ENCODE results near the gene ADAM23. TPM values are rescaled to one million over a fixed set of nuclear protein-coding genes. Genes with fewer than 3 reads are reported as not detected.
A peak's percentile ranks its signal among the peaks of the same experiment; 100 is the strongest.

ADAM23 gene
- total and polyA plus RNA-seq, 2 experiments from 2014 or later: 2.8 to 3.3 TPM

GRCh38 chr2:206435742-206436141 lies 7.6 kb upstream of the ADAM23 start:
- Histone ChIP-seq H3K4me1 (ENCODE audit: insufficient read depth) (no peaks in the 10 kb centered on the region), H3K79me2 (no peaks in the 10 kb centered on the region), H3K9me2 (replicated peaks; ENCODE audit: insufficient read depth) (no peaks in the 10 kb centered on the region), H3K4me2 (no peak overlapping the region), H3K9me3 (ENCODE audit: low read depth) (no peaks in the 10 kb centered on the region), H4K20me1 (ENCODE audit: insufficient read depth, poor library complexity, severe bottlenecking) (no peaks in the 10 kb centered on the region), H3K27ac (no peak overlapping the region), H2AFZ (no peak overlapping the region), H3K27me3 (peaks cover 24% of the 10 kb centered on the region), H3K36me3 (replicated peaks; ENCODE audit: insufficient read depth, low read depth) (no peaks in the 10 kb centered on the region), H3K4me3 (no peak overlapping the region)
- 40% methylated on average over 3 of the region's 3 CpGs for WGBS (ENCODE audit: low lambda C conversion rate, missing lambda C conversion rate)
- TF ChIP-seq EZH2phosphoT487 (IDR thresholded peaks at IDR 0.05; ENCODE audit: low read depth, severe bottlenecking, unreplicated experiment): no peak
- TF ChIP-seq EZH2 (IDR thresholded peaks at IDR 0.05; ENCODE audit: borderline replicate concordance): no peak
- no peak for TF ChIP-seq CTCF (IDR thresholded peaks at IDR 0.05; ENCODE audit: poor library complexity)
- DNase-seq (ENCODE audit: low spot score): no peak

GRCh38 chr2:206438196-206438724 lies 5.1 kb upstream of the ADAM23 start:
- H3K79me2 ChIP-seq: no peaks in the 10 kb centered on the region
- no peaks in the 10 kb centered on the region for H3K9me3 ChIP-seq (ENCODE audit: low read depth)
- no peaks in the 10 kb centered on the region for H3K4me1 ChIP-seq (ENCODE audit: insufficient read depth)
- no peaks in the 10 kb centered on the region for H3K9me2 ChIP-seq (replicated peaks; ENCODE audit: insufficient read depth)
- no peaks in the 10 kb centered on the region for H3K36me3 ChIP-seq (replicated peaks; ENCODE audit: insufficient read depth, low read depth)
- H3K4me2 ChIP-seq: no peak overlapping the region
- H3K4me3 ChIP-seq: no peak overlapping the region
- no peak for TF ChIP-seq EZH2 (IDR thresholded peaks at IDR 0.05; ENCODE audit: borderline replicate concordance)
- TF ChIP-seq EZH2phosphoT487 (IDR thresholded peaks at IDR 0.05; ENCODE audit: low read depth, severe bottlenecking, unreplicated experiment): no peak
- no peak for TF ChIP-seq CTCF (IDR thresholded peaks at IDR 0.05; ENCODE audit: poor library complexity)
- no peaks in the 10 kb centered on the region for H4K20me1 ChIP-seq (ENCODE audit: insufficient read depth, poor library complexity, severe bottlenecking)
- WGBS (ENCODE audit: low lambda C conversion rate, missing lambda C conversion rate): 56% methylated on average over 5 of the region's 5 CpGs
- peaks cover 45% of the 10 kb centered on the region for H3K27me3 ChIP-seq
- no peak overlapping the region for H2AFZ ChIP-seq
- no peak overlapping the region for H3K27ac ChIP-seq
- no peak for DNase-seq (ENCODE audit: low spot score)

GRCh38 chr2:206442474-206442832 lies 879 bp upstream of the ADAM23 start:
- Histone ChIP-seq H3K4me1 (ENCODE audit: insufficient read depth) (peaks cover 6% of the 10 kb centered on the region), H3K27me3 (peaks cover 68% of the 10 kb centered on the region), H3K4me2 (peak overlapping the region; percentile 97), H3K9me2 (replicated peaks; ENCODE audit: insufficient read depth) (no peaks in the 10 kb centered on the region), H3K36me3 (replicated peaks; ENCODE audit: insufficient read depth, low read depth) (no peaks in the 10 kb centered on the region), H3K9me3 (ENCODE audit: low read depth) (no peaks in the 10 kb centered on the region), H3K4me3 (peak overlapping the region; percentile 29), H4K20me1 (ENCODE audit: insufficient read depth, poor library complexity, severe bottlenecking) (no peaks in the 10 kb centered on the region), H2AFZ (peak overlapping the region; percentile 45), H3K27ac (no peak overlapping the region), H3K79me2 (no peaks in the 10 kb centered on the region)
- DNase-seq (ENCODE audit: low spot score): no peak
- TF ChIP-seq EZH2 (IDR thresholded peaks at IDR 0.05; ENCODE audit: borderline replicate concordance) (no peak), CTCF (IDR thresholded peaks at IDR 0.05; ENCODE audit: poor library complexity) (no peak), EZH2phosphoT487 (IDR thresholded peaks at IDR 0.05; ENCODE audit: low read depth, severe bottlenecking, unreplicated experiment) (no peak)
- WGBS (ENCODE audit: low lambda C conversion rate, missing lambda C conversion rate): 25% methylated on average over 10 of the region's 10 CpGs
